ENCODE data around the gene INTS13.

The INTS13 gene

GRCh38 chr12:26935636-26936378 is 2.0 kb downstream of the INTS13 start:
- Histone ChIP-seq H3K4me3 (ENCODE audit: low read length) (peak overlapping the region; percentile 99), H3K27ac (ENCODE audit: low read depth, low read length) (no peak overlapping the region), H3K4me1 (ENCODE audit: control insufficient read depth, low read length) (peaks cover 35% of the 10 kb centered on the region), H3K9me3 (ENCODE audit: control insufficient read depth, insufficient read depth, low read length) (no peaks in the 10 kb centered on the region), H4K20me1 (ENCODE audit: control insufficient read depth, insufficient read depth, low read depth, low read length) (peaks cover 13% of the 10 kb centered on the region), H3K4me2 (ENCODE audit: low read length) (peak overlapping the region; percentile 93), H3F3A (ENCODE audit: control insufficient read depth, insufficient read depth) (peaks cover 18% of the 10 kb centered on the region), H3K79me2 (ENCODE audit: control insufficient read depth, low read length) (peaks cover 85% of the 10 kb centered on the region), H3K27me3 (ENCODE audit: control insufficient read depth, low read length) (no peaks in the 10 kb centered on the region), H3K9me2 (replicated peaks; ENCODE audit: control insufficient read depth, low read length) (no peaks in the 10 kb centered on the region), H3K36me3 (ENCODE audit: control insufficient read depth, low read length) (peaks cover 68% of the 10 kb centered on the region)
- TF ChIP-seq, protein P1, sequence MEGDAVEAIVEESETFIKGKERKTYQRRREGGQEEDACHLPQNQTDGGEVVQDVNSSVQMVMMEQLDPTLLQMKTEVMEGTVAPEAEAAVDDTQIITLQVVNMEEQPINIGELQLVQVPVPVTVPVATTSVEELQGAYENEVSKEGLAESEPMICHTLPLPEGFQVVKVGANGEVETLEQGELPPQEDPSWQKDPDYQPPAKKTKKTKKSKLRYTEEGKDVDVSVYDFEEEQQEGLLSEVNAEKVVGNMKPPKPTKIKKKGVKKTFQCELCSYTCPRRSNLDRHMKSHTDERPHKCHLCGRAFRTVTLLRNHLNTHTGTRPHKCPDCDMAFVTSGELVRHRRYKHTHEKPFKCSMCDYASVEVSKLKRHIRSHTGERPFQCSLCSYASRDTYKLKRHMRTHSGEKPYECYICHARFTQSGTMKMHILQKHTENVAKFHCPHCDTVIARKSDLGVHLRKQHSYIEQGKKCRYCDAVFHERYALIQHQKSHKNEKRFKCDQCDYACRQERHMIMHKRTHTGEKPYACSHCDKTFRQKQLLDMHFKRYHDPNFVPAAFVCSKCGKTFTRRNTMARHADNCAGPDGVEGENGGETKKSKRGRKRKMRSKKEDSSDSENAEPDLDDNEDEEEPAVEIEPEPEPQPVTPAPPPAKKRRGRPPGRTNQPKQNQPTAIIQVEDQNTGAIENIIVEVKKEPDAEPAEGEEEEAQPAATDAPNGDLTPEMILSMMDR (IDR thresholded peaks at IDR 0.05; ENCODE audit: low read depth, low read length, poor library complexity, severe bottlenecking), result no peak
- no peak for TF ChIP-seq EZH2phosphoT487 (IDR thresholded peaks at IDR 0.05; ENCODE audit: borderline replicate concordance, low read length)

- Histone ChIP-seq H3K36me3 (ENCODE audit: control insufficient read depth, low read length) (peaks cover 76% of the 10 kb centered on the region), H3K79me2 (ENCODE audit: control insufficient read depth, low read length) (peaks cover 49% of the 10 kb centered on the region), H3K27ac (ENCODE audit: low read depth, low read length) (no peak overlapping the region), H3K4me3 (ENCODE audit: low read length) (no peak overlapping the region), H3F3A (ENCODE audit: control insufficient read depth, insufficient read depth) (peaks cover 4% of the 10 kb centered on the region), H3K4me1 (ENCODE audit: control insufficient read depth, low read length) (no peaks in the 10 kb centered on the region), H3K9me2 (replicated peaks; ENCODE audit: control insufficient read depth, low read length) (no peaks in the 10 kb centered on the region), H3K9me3 (ENCODE audit: control insufficient read depth, insufficient read depth, low read length) (no peaks in the 10 kb centered on the region), H3K4me2 (ENCODE audit: low read length) (no peak overlapping the region), H4K20me1 (ENCODE audit: control insufficient read depth, insufficient read depth, low read depth, low read length) (no peaks in the 10 kb centered on the region; the same call in 1 of the 2 replicates), H3K27me3 (ENCODE audit: control insufficient read depth, low read length) (no peaks in the 10 kb centered on the region)
- TF ChIP-seq, protein P1 (IDR thresholded peaks at IDR 0.05; ENCODE audit: low read depth, low read length, poor library complexity, severe bottlenecking), result no peak
- no peak for TF ChIP-seq EZH2phosphoT487 (IDR thresholded peaks at IDR 0.05; ENCODE audit: borderline replicate concordance, low read length)
Observed at GRCh38 chr12:26929590-26929989, 8.2 kb downstream of the INTS13 start.

- Histone ChIP-seq H3K4me2 (ENCODE audit: low read length) (no peak overlapping the region), H3K9me3 (ENCODE audit: control insufficient read depth, insufficient read depth, low read length) (no peaks in the 10 kb centered on the region), H3K27me3 (ENCODE audit: control insufficient read depth, low read length) (no peaks in the 10 kb centered on the region), H4K20me1 (ENCODE audit: control insufficient read depth, insufficient read depth, low read depth, low read length) (no peaks in the 10 kb centered on the region; the same call in 1 of the 2 replicates), H3K36me3 (ENCODE audit: control insufficient read depth, low read length) (peaks cover 75% of the 10 kb centered on the region), H3K4me3 (ENCODE audit: low read length) (no peak overlapping the region), H3K9me2 (replicated peaks; ENCODE audit: control insufficient read depth, low read length) (no peaks in the 10 kb centered on the region), H3K4me1 (ENCODE audit: control insufficient read depth, low read length) (no peaks in the 10 kb centered on the region), H3K27ac (ENCODE audit: low read depth, low read length) (no peak overlapping the region), H3K79me2 (ENCODE audit: control insufficient read depth, low read length) (peaks cover 39% of the 10 kb centered on the region), H3F3A (ENCODE audit: control insufficient read depth, insufficient read depth) (peaks cover 5% of the 10 kb centered on the region)
- TF ChIP-seq, protein P1 (IDR thresholded peaks at IDR 0.05; ENCODE audit: low read depth, low read length, poor library complexity, severe bottlenecking), result no peak
- TF ChIP-seq EZH2phosphoT487 (IDR thresholded peaks at IDR 0.05; ENCODE audit: borderline replicate concordance, low read length), result no peak
Observed at GRCh38 chr12:26928661-26929060, 9.1 kb downstream of the INTS13 start.
